ENCODE data around the gene ENTHD1. TPM values are rescaled to one million over a fixed set of nuclear protein-coding genes. Genes with fewer than 3 reads are reported as not detected.

ENTHD1 gene
- total and polyA plus RNA-seq, 2 of the 4 experiments (the other 2 are of a cell fraction): not detected

DNA sequence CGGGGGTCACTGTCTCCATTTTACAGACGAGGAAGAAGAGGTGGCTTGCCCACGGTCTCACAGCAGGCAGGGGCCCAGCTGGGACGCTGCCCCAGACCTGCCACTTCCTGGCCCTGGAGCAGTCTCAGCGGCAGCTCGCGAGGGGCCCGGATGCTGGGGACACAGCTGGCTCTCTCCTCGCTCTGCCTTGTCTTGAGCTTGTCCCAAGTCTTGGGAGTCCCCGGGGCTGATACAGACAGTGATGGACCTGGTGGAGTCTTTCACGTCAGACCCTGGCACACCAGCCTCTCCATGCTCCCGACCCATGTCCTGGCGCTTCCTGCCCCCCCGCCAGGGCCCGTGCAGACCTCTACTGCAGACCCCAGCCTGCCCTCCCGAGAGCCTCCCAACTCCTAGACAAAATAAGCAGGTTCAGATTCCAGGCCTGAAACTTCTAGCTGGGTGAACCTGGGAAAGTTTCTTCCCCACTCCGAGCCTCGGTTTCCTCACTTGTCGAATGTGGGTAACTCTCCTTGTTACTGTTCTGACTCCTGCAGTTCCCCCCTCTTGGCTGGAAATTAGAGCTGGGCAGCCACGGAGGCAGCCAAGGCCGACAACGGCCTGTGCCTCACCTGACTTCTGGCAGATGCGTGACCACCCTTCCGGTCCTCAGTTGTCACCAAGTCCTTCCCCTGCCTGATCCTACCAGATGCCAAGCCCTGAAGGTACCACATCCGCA lies 177.6 kb downstream of the ENTHD1 start:
- no peak overlapping the region for H2AK5ac ChIP-seq (ENCODE audit: low read depth, low read length)
- ChIA-PET CTCF (no interaction called here), POLR2A (ENCODE audit: unreplicated experiment) (no interaction called here)
- ATAC-seq (ENCODE audit: low read depth): no peak
- no TSS peak for BruUV-seq (replicated peaks)
- H3K4me1 ChIP-seq (ENCODE audit: control insufficient read depth, insufficient read depth, low read length): no peaks in the 10 kb centered on the region; the same call in 1 of the 2 replicates
- DNase-seq: no peak
- no peak overlapping the region for H2BK120ac ChIP-seq (ENCODE audit: low read depth, low read length)
- H3K4ac ChIP-seq (ENCODE audit: low read depth, low read length): no peak overlapping the region
- no peak overlapping the region for H2BK15ac ChIP-seq (ENCODE audit: low read depth, low read length)
- no peak overlapping the region for H3K23ac ChIP-seq (ENCODE audit: low read depth, low read length)
- no peak overlapping the region for H2AFZ ChIP-seq (replicated peaks; ENCODE audit: low read length, poor library complexity)
- intact Hi-C loops (cut with micrococcal nuclease) (no loop called here), in situ Hi-C loops (cut with MboI; ENCODE audit: low sequenced_read_pairs) (no loop called here), dilution Hi-C loops (cut with HindIII; ENCODE audit: low sequenced_read_pairs, unreplicated experiment) (no loop called here)
- no peak overlapping the region for H3K56ac ChIP-seq (ENCODE audit: extremely low read depth, insufficient read depth, low read length)
- H3K79me1 ChIP-seq (ENCODE audit: low read depth in 1 of 2, low read length in 2 of 2): no peaks in the 10 kb centered on the region
- H3K14ac ChIP-seq (replicated peaks; ENCODE audit: low read depth, low read length): no peak overlapping the region
- 65% methylated on average over 13 of the region's 25 CpGs; no CpG with 5 or more reads in 1 of the 2 experiments for WGBS, 2 experiments (ENCODE audit: extremely low coverage in 2 of 2, insufficient read length in 1 of 2)
- H3K4me3 ChIP-seq (ENCODE audit: insufficient read depth, low read depth, low read length): no peak overlapping the region
- no peaks in the 10 kb centered on the region for H3K36me3 ChIP-seq (ENCODE audit: control insufficient read depth, insufficient read depth, low read length)
- H4K91ac ChIP-seq (ENCODE audit: insufficient read depth, low read depth, low read length): no peak overlapping the region
- no peak for TF ChIP-seq MAZ (IDR thresholded peaks at IDR 0.05; ENCODE audit: borderline replicate concordance, low read depth, low read length)
- no peak for TF ChIP-seq RFX5 (IDR thresholded peaks at IDR 0.05; ENCODE audit: low read depth, low read length)
- no peak for TF ChIP-seq RAD21 (IDR thresholded peaks at IDR 0.05; ENCODE audit: low read length)
- TF ChIP-seq, protein P1, sequence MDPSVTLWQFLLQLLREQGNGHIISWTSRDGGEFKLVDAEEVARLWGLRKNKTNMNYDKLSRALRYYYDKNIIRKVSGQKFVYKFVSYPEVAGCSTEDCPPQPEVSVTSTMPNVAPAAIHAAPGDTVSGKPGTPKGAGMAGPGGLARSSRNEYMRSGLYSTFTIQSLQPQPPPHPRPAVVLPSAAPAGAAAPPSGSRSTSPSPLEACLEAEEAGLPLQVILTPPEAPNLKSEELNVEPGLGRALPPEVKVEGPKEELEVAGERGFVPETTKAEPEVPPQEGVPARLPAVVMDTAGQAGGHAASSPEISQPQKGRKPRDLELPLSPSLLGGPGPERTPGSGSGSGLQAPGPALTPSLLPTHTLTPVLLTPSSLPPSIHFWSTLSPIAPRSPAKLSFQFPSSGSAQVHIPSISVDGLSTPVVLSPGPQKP (IDR thresholded peaks at IDR 0.05; ENCODE audit: borderline replicate concordance, low read depth, low read length): no peak
- no peak for TF ChIP-seq BHLHE40 (IDR thresholded peaks at IDR 0.05; ENCODE audit: low read depth, low read length)
- TF ChIP-seq NFE2L2 (IDR thresholded peaks at IDR 0.05; ENCODE audit: low read depth, low read length): no peak
- TF ChIP-seq CHD1 (IDR thresholded peaks at IDR 0.05; ENCODE audit: low read depth, low read length): no peak
- no peak for TF ChIP-seq CTCF (conservative IDR thresholded peaks at IDR 0.05; ENCODE audit: low read depth, low read length)
- no peak for TF ChIP-seq FOS (IDR thresholded peaks at IDR 0.05; ENCODE audit: low read depth, low read length)
- no peak overlapping the region for H2BK5ac ChIP-seq (ENCODE audit: low read depth, low read length, poor library complexity, severe bottlenecking)
- H4K8ac ChIP-seq (ENCODE audit: low read depth in 2 of 2, low read length in 2 of 2): no peak overlapping the region
- H3K27ac ChIP-seq (ENCODE audit: insufficient read depth, low read length): no peak overlapping the region
- H2BK20ac ChIP-seq (ENCODE audit: low read depth, low read length): no peak overlapping the region
- H3K9me3 ChIP-seq (ENCODE audit: control insufficient read depth, insufficient read depth, low read length): no peaks in the 10 kb centered on the region
- H3K18ac ChIP-seq (ENCODE audit: low read depth, low read length): no peak overlapping the region
- no peaks in the 10 kb centered on the region for H3K9me1 ChIP-seq (ENCODE audit: insufficient read depth, low read length)
- no peak overlapping the region for H3K4me2 ChIP-seq (ENCODE audit: low read depth, low read length)
- no peak overlapping the region for H2AK9ac ChIP-seq (replicated peaks; ENCODE audit: low read depth, low read length, poor library complexity)
- H4K20me1 ChIP-seq (ENCODE audit: insufficient read depth, low read length): no peaks in the 10 kb centered on the region
- H4K5ac ChIP-seq (ENCODE audit: low read depth, low read length): no peak overlapping the region
- H3K9ac ChIP-seq (ENCODE audit: low read depth, low read length): no peak overlapping the region
- H3K27me3 ChIP-seq (ENCODE audit: control insufficient read depth, insufficient read depth, low read length): peaks cover 55% of the 10 kb centered on the region
